Stimulated activated CD4-positive, alpha-beta T cell treated with anti-CD3 and anti-CD28 coated beads, Interleukin-2, amount 100 ng/mL, for 24 hours (primary cell): ENCODE measurements around the gene VEGFC.

Experiments
- DNase-seq, 2 donors: peaks; one replicate each; pipeline ENCODE4 v3.0.0-alpha.2; 2020

VEGFC gene

GRCh38 chr4:176671532-176671931 is 121.2 kb downstream of the VEGFC start:
- no peak for DNase-seq

GRCh38 chr4:176668324-176668723 is 124.4 kb downstream of the VEGFC start:
- no peak for DNase-seq

- DNase-seq: no peak
Observed at GRCh38 chr4:176664964-176665363, 127.8 kb downstream of the VEGFC start.

- DNase-seq: no peak
Observed at GRCh38 chr4:176660561-176660960, 132.2 kb downstream of the VEGFC start.

GRCh38 chr4:176656108-176656507 is 136.6 kb downstream of the VEGFC start:
- DNase-seq: no peak

- DNase-seq: no peak
Observed at GRCh38 chr4:176654565-176655216, 138.0 kb downstream of the VEGFC start.

GRCh38 chr4:176653401-176654220 is 139.1 kb downstream of the VEGFC start:
- no peak for DNase-seq

- DNase-seq: no peak
Observed at GRCh38 chr4:176646311-176646710, 146.4 kb downstream of the VEGFC start.

GRCh38 chr4:176645246-176645960 is 147.3 kb downstream of the VEGFC start:
- DNase-seq: no peak

- DNase-seq: no peak
Observed at GRCh38 chr4:176642472-176642871, 150.2 kb downstream of the VEGFC start.

GRCh38 chr4:176641237-176641636 is 151.5 kb downstream of the VEGFC start:
- no peak for DNase-seq

GRCh38 chr4:176638992-176639391 is 153.7 kb downstream of the VEGFC start:
- DNase-seq: no peak

- no peak for DNase-seq
Observed at GRCh38 chr4:176636292-176636691, 156.4 kb downstream of the VEGFC start.

- no peak for DNase-seq
Observed at GRCh38 chr4:176635372-176636261, 157.1 kb downstream of the VEGFC start.
